NB4 (cell line): ENCODE data around the gene FAM216B.

Source experiments
- CTCF ChIP-seq: IDR thresholded peaks from one replicate; pipeline ENCODE4 v1.5.1; 2012; ENCODE audit warnings: low read depth, low read length
- MAX ChIP-seq: IDR thresholded peaks from 2 replicates; pipeline ENCODE4 v1.6.1; 2011; ENCODE audit warnings: low read depth, low read length
- POLR2A ChIP-seq: IDR thresholded peaks from 2 replicates; pipeline ENCODE4 v1.6.1; 2011; ENCODE audit warnings: mild to moderate bottlenecking; ENCODE audit not compliant: insufficient read length; ENCODE audit errors: extremely low read depth

GRCh38 chr13:42733046-42733445 is 48.3 kb upstream of the FAM216B start:
- TF ChIP-seq CTCF (no peak), POLR2A (no peak), MAX (no peak)
